Endothelial cell of umbilical vein (primary cell): ENCODE measurements around the gene CNOT4. TPM values are rescaled to one million over a fixed set of nuclear protein-coding genes. Genes with fewer than 3 reads are reported as not detected.

Source experiments
- BruUV-seq: library from RNA; stranded (reverse); fragments of 400-500 nt; replicated peaks from 2 replicates; lab custom pipeline; 2021; lab: Mats Ljungman, UMichigan
- CTCF ChIA-PET: fragments of 300-600, 350-600 bp; sonication (Branson Sonifier 250); formaldehyde crosslinking; loops from one replicate; lab custom pipeline; 2021; ENCODE audit warnings: antibody characterized with exemption, inconsistent platforms; lab: Charles Lee
- POLR2A ChIA-PET: fragments of 300-600, 350-600 bp; sonication (Branson Sonifier 250); formaldehyde crosslinking; loops from one replicate; lab custom pipeline; 2021; ENCODE audit warnings: antibody characterized with exemption, inconsistent platforms; lab: Charles Lee
- DNase-seq: peaks from one replicate; pipeline ENCODE4 v3.0.0-alpha.2; 2011; ENCODE audit warnings: low read depth, low spot score
- FAIRE-seq: peaks from 2 replicates; lab custom pipeline; 2011; peaks lifted over from hg19 to GRCh38; lab: Jason Lieb, UNC
- H2AFZ ChIP-seq: 2 replicates; pipeline ENCODE4 v1.6.0; 2012; ENCODE audit warnings: low read depth, low read length, control low read depth, inconsistent platforms
- H3K27ac ChIP-seq: 2 replicates; pipeline ENCODE4 v1.5.1; 2011; ENCODE audit warnings: low read depth, mild to moderate bottlenecking, control low read depth, low read length, moderate library complexity; ENCODE audit not compliant: insufficient read depth
- H3K27me3 ChIP-seq, 2 experiments: 2 replicates each; pipeline versions ENCODE4 v1.6.0 to v1.6.1; 2011; ENCODE audit warnings: low read length in 2 of 2, mixed read lengths in 1 of 2; ENCODE audit not compliant: control insufficient read depth in 2 of 2, insufficient read depth in 2 of 2
- H3K36me3 ChIP-seq, 2 experiments: 2 replicates in 1 of 2; 3 replicates in 1 of 2; pipeline ENCODE4 v1.5.1; 2011; ENCODE audit warnings: low read length in 2 of 2, mild to moderate bottlenecking in 1 of 2, moderate library complexity in 1 of 2; ENCODE audit not compliant: control insufficient read depth in 2 of 2, insufficient read depth in 2 of 2; ENCODE audit errors: extremely low read depth in 1 of 2
- H3K4me1 ChIP-seq: 3 replicates; pipeline ENCODE4 v1.5.1; 2011; ENCODE audit warnings: mild to moderate bottlenecking, low read length; ENCODE audit not compliant: control insufficient read depth, insufficient read depth; ENCODE audit errors: extremely low read depth
- H3K4me2 ChIP-seq: 2 replicates; pipeline ENCODE4 v1.6.1; 2011; ENCODE audit warnings: low read length, control low read depth, mixed read lengths; ENCODE audit not compliant: insufficient read depth
- H3K4me3 ChIP-seq, 3 experiments: fragments of 200-600 bp in 1 of 3; sonication (generic), shearing (Covaris generic) in 1 of 3; replicated peaks in 1 of 3; 2 replicates each; pipeline ENCODE4 v1.5.1; 2011 to 2016; ENCODE audit warnings: control low read depth in 3 of 3, low read length in 3 of 3, mild to moderate bottlenecking in 2 of 3, inconsistent platforms in 1 of 3, low read depth in 1 of 3, moderate library complexity in 1 of 3; ENCODE audit not compliant: insufficient read depth in 1 of 3
- H3K79me2 ChIP-seq: 2 replicates; pipeline ENCODE4 v1.6.0; 2012; ENCODE audit warnings: low read length, inconsistent platforms; ENCODE audit not compliant: control insufficient read depth, insufficient read depth
- H3K9ac ChIP-seq: replicated peaks from 2 replicates; pipeline ENCODE3; 2011; ENCODE audit warnings: low read length, control low read depth; ENCODE audit not compliant: insufficient read depth; ENCODE audit errors: extremely low read depth
- H3K9me1 ChIP-seq: replicated peaks from 3 replicates; pipeline ENCODE4 v1.6.0; 2011; ENCODE audit warnings: mild to moderate bottlenecking, low read length; ENCODE audit not compliant: control insufficient read depth, insufficient read depth; ENCODE audit errors: extremely low read depth
- H3K9me3 ChIP-seq: replicated peaks from 2 replicates; pipeline ENCODE4 v1.5.1; 2012; ENCODE audit warnings: low read length, inconsistent platforms; ENCODE audit not compliant: control insufficient read depth, insufficient read depth
- H4K20me1 ChIP-seq: replicated peaks from 2 replicates; pipeline ENCODE3; 2011; ENCODE audit warnings: mild to moderate bottlenecking, low read length; ENCODE audit not compliant: control insufficient read depth, insufficient read depth; ENCODE audit errors: extremely low read depth
- CTCF ChIP-seq, 2 donors: IDR thresholded peaks; 1 replicate in 1 of 2; 2 replicates in 1 of 2; pipeline ENCODE4 v1.5.1; 2011; ENCODE audit warnings: low read length in 2 of 2, mild to moderate bottlenecking in 2 of 2, moderate library complexity in 2 of 2, control low read depth in 1 of 2, inconsistent platforms in 1 of 2, low read depth in 1 of 2; ENCODE audit not compliant: insufficient read depth in 1 of 2; ENCODE audit errors: extremely low read depth in 1 of 2
- EZH2 ChIP-seq: IDR thresholded peaks from 2 replicates; pipeline ENCODE4 v1.6.1; 2012; ENCODE audit warnings: borderline replicate concordance, low read depth, mild to moderate bottlenecking, moderate library complexity, low read length, inconsistent platforms; ENCODE audit not compliant: severe bottlenecking
- FOS ChIP-seq: IDR thresholded peaks from 2 replicates; pipeline ENCODE4 v1.6.1; 2011; ENCODE audit warnings: mild to moderate bottlenecking, low read length, moderate library complexity, borderline replicate concordance; ENCODE audit not compliant: insufficient read depth
- GATA2 ChIP-seq: IDR thresholded peaks from 2 replicates; pipeline ENCODE4 v1.7.0; 2011; ENCODE audit warnings: low read depth, mild to moderate bottlenecking, moderate library complexity, mixed read lengths, low read length; ENCODE audit not compliant: insufficient read length, insufficient read depth
- JUN ChIP-seq: IDR thresholded peaks from 2 replicates; pipeline ENCODE4 v1.6.1; 2011; ENCODE audit warnings: borderline replicate concordance, low read depth; ENCODE audit not compliant: insufficient read length, insufficient read depth
- MAX ChIP-seq: IDR thresholded peaks from 2 replicates; pipeline ENCODE4 v1.6.1; 2011; ENCODE audit not compliant: insufficient read depth, insufficient read length
- MYC ChIP-seq: IDR thresholded peaks from one replicate; pipeline ENCODE4 v1.6.1; 2011; ENCODE audit warnings: mild to moderate bottlenecking, low read depth, low read length
- POLR2A ChIP-seq: IDR thresholded peaks from 2 replicates; pipeline ENCODE4 v1.6.1; 2012; ENCODE audit warnings: low read depth, mild to moderate bottlenecking, control low read depth, low read length
- POLR2AphosphoS5 ChIP-seq: IDR thresholded peaks from 2 replicates; pipeline ENCODE4 v1.6.1; 2012; ENCODE audit warnings: low read depth, mild to moderate bottlenecking, control low read depth, low read length, moderate library complexity; ENCODE audit not compliant: insufficient read depth
- dilution Hi-C: fragments of 300-500 bp; cut with MboI; formaldehyde crosslinking; loops from one replicate; pipeline ENCODE4 v1.15.0; 2019; ENCODE audit warnings: low sequenced_read_pairs; ENCODE audit not compliant: extremely low pct_ligation_motif_present
- intact Hi-C: fragments of 100-400 bp; cut with micrococcal nuclease; formaldehyde crosslinking; loops from one replicate; pipeline ENCODE4 v1.10.0; 2022
- polyA plus RNA-seq, 4 experiments: library from polyadenylated mRNA; depleted of rRNA in 3 of 4; stranded (reverse) in 3 of 4; unstranded in 1 of 4; fragments of >200 nt; gene quantifications; 2 replicates each; pipeline versions ENCODE4 v1.2.1 to v1.2.3, GENCODE V29; 2011 to 2012; ENCODE audit warnings: missing spikeins in 1 of 4
- total RNA-seq: library from RNA; stranded (reverse); gene quantifications from 2 replicates; pipeline ENCODE4 v1.2.3, GENCODE V29; 2021

Gene CNOT4
- total and polyA plus RNA-seq, 2 donors (not counting 3 experiments of a cell fraction or from before 2014, with no cell fraction given): 10.3 to 21.7 TPM

GRCh38 chr7:135343361-135343760 lies 166.5 kb downstream of the CNOT4 start:
- H2AFZ ChIP-seq: no peak overlapping the region
- no peak overlapping the region for H3K4me2 ChIP-seq
- no peak for TF ChIP-seq MYC
- no peak for TF ChIP-seq POLR2A
- TF ChIP-seq EZH2: no peak
- no peak for TF ChIP-seq JUN
- no peak for TF ChIP-seq MAX
- TF ChIP-seq POLR2AphosphoS5: no peak
- no peak for TF ChIP-seq GATA2
- no peak for TF ChIP-seq CTCF (IDR thresholded peaks at IDR 0.05; ENCODE audit: extremely low read depth in 1 of 2, insufficient read depth in 1 of 2, low read depth in 1 of 2, low read length in 2 of 2)
- TF ChIP-seq FOS: no peak
- H3K4me3 ChIP-seq: no peak overlapping the region
- H3K9me3 ChIP-seq: no peaks in the 10 kb centered on the region
- no peaks in the 10 kb centered on the region for H4K20me1 ChIP-seq
- no peak overlapping the region for H3K27ac ChIP-seq
- intact Hi-C loops: no loop called here
- dilution Hi-C loops: no loop called here
- no peaks in the 10 kb centered on the region for H3K4me1 ChIP-seq
- POLR2A ChIA-PET: no interaction called here
- peaks cover 0 to 9% of the 10 kb centered on the region in 2 experiments for H3K27me3 ChIP-seq
- H3K9ac ChIP-seq: no peak overlapping the region
- no peaks in the 10 kb centered on the region for H3K9me1 ChIP-seq
- FAIRE-seq: no peak
- no peaks in the 10 kb centered on the region for H3K79me2 ChIP-seq
- H3K36me3 ChIP-seq: no peaks in the 10 kb centered on the region
- DNase-seq: no peak
- CTCF ChIA-PET: interaction anchor here (2.0 kb wide), 1 partner anchor 302 kb away, joined by 4 read pairs; no protein-coding TSS in a partner anchor
- BruUV-seq: no TSS peak
